Right lobe of liver (tissue), 6 donors: ENCODE measurements around the gene IL1R1. TPM values are rescaled to one million over a fixed set of nuclear protein-coding genes. Genes with fewer than 3 reads are reported as not detected.

Source experiments
- ATAC-seq, 4 donors: fragments of 200-7000 bp; cut with Tn5 transposase; one replicate each; pipeline ENCODE4 v1.9.1; 2020; ENCODE audit warnings: mild to moderate bottlenecking in 4 of 4, moderate library complexity in 4 of 4
- DNase-seq, 3 donors: peaks; one replicate each; pipeline ENCODE4 v3.0.0-alpha.2; 2020
- H3K27ac ChIP-seq, 3 donors: fragments of 200-600 bp; one replicate each; pipeline ENCODE4 v1.8.0; 2022
- H3K27me3 ChIP-seq, 2 donors: fragments of 200-600 bp; one replicate each; pipeline ENCODE4 v1.8.0; 2022
- H3K36me3 ChIP-seq, 4 donors: fragments of 200-600 bp; sonication (generic) in 1 of 4; one replicate each; pipeline versions ENCODE4 v1.5.1 to v1.8.0; 2017 to 2022; ENCODE audit warnings: control low read depth in 1 of 4
- H3K4me1 ChIP-seq, 4 donors: fragments of 200-600 bp; sonication (generic) in 1 of 4; one replicate each; pipeline versions ENCODE4 v1.5.1 to v1.8.0; 2017 to 2022; ENCODE audit warnings: control low read depth in 1 of 4
- H3K4me3 ChIP-seq, 3 donors: fragments of 200-600 bp; one replicate each; pipeline ENCODE4 v1.8.0; 2022
- H3K9me3 ChIP-seq, 4 donors: fragments of 200-600 bp; sonication (generic) in 1 of 4; one replicate each; pipeline versions ENCODE4 v1.5.1 to v1.8.0; 2017 to 2022; ENCODE audit warnings: control low read depth in 1 of 4
- POLR2A ChIP-seq: fragments of 450-650 bp; IDR thresholded peaks from one replicate; pipeline ENCODE4 v1.6.1; 2017; ENCODE audit warnings: antibody characterized with exemption, mild to moderate bottlenecking
- WGBS: methylation state at CpG from one replicate; pipeline ENCODE4 v1.1.6; 2018; ENCODE audit warnings: low coverage, low lambda C conversion rate; ENCODE audit not compliant: insufficient coverage; ENCODE audit errors: missing lambda C conversion rate; 5-methylcytosine and 5-hydroxymethylcytosine counted together
- intact Hi-C, 2 donors: fragments of 100-400 bp; cut with DNase I; formaldehyde crosslinking; loops; one replicate each; pipeline versions ENCODE4 v1.11.2 to v1.14.1; 2022
- total RNA-seq, 6 experiments: library from RNA; depleted of rRNA in 2 of 6; stranded (reverse); fragments of >200 nt in 2 of 6; fragmentation: NEBNext Ultra II Directional in 3 of 6; extraction: Animal tissue kit (Norgen Biotek cat#: 25700) in 3 of 6; gene quantifications; one replicate each; pipeline versions ENCODE4 v1.1.0 to v1.2.4, GENCODE V29; 2016 to 2023
- TF ChIP-seq, protein P1 (sequence below), 4 donors: fragments of 200-600 bp in 3 of 4; fragments of 450-650 bp in 1 of 4; IDR thresholded peaks; one replicate each; pipeline versions ENCODE4 v1.5.1 to v1.8.0; 2016 to 2022; ENCODE audit warnings: antibody characterized with exemption in 4 of 4, mild to moderate bottlenecking in 2 of 4
- donor health status: DM: no; HTN: yes; CAD: no.
- donor health status: DM: no; HTN: no; CAD: no.
- donor health status: DM: no; HTN: no; CAD: no.
- donor health status: DM: no; HTN: yes; CAD: no.
- donor health status: DM: no; HTN: yes; CAD: no.

IL1R1 gene
- total RNA-seq, 6 experiments from 2014 or later, result 40.8 to 67.6 (median 52.2) TPM

- Histone ChIP-seq H3K36me3 (no peaks in the 10 kb centered on the region), H3K27ac (peak overlapping the region in 2 of 3 donors; percentile 65 to 67), H3K27me3 (no peaks in the 10 kb centered on the region), H3K4me3 (no peak overlapping the region), H3K9me3 (no peaks in the 10 kb centered on the region), H3K4me1 (peaks cover 0 to 25% (median 2%) of the 10 kb centered on the region in 4 donors)
- peak; percentile 41 to 75 (median 51) for ATAC-seq
- DNase-seq, result peak in 2 of 3 donors; percentile 50 to 62
- intact Hi-C loops, result no loop called here
- TF ChIP-seq POLR2A, result no peak
- TF ChIP-seq, protein P1, sequence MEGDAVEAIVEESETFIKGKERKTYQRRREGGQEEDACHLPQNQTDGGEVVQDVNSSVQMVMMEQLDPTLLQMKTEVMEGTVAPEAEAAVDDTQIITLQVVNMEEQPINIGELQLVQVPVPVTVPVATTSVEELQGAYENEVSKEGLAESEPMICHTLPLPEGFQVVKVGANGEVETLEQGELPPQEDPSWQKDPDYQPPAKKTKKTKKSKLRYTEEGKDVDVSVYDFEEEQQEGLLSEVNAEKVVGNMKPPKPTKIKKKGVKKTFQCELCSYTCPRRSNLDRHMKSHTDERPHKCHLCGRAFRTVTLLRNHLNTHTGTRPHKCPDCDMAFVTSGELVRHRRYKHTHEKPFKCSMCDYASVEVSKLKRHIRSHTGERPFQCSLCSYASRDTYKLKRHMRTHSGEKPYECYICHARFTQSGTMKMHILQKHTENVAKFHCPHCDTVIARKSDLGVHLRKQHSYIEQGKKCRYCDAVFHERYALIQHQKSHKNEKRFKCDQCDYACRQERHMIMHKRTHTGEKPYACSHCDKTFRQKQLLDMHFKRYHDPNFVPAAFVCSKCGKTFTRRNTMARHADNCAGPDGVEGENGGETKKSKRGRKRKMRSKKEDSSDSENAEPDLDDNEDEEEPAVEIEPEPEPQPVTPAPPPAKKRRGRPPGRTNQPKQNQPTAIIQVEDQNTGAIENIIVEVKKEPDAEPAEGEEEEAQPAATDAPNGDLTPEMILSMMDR (IDR thresholded peaks at IDR 0.05), result no peak
- whole genome bisulfite sequencing, result 38% methylated on average over 10 of the region's 10 CpGs
These were observed 48.0 kb downstream of the IL1R1 start for GRCh38 chr2:102190430-102191107.

DNA sequence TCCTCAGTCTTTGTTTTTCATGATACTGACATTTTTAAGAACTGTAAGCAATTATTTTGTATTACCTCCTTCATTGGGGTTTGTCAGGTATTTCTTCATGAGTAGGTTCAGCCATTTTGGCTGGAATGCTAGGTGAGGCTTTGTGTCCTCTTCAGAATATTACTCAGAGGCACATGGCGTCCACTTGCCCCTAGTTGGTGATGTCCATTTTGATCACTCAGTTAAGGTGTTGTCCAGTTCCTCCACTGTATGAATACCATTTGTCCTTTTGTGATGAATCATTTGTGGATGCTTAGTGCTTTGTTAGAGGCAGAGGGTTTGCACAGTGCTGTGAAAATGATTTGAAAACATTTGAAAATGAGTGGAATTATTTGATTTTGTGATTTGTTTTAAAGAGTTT is 49.0 kb downstream of the IL1R1 start:
- peaks cover 0 to 27% (median 2%) of the 10 kb centered on the region in 4 donors for H3K4me1 ChIP-seq
- WGBS, result 100% methylated on average over 1 of the region's 1 CpG
- TF ChIP-seq POLR2A, result no peak
- TF ChIP-seq, protein P1 (IDR thresholded peaks at IDR 0.05), result no peak
- DNase-seq, result no peak
- no peak for ATAC-seq
- no peaks in the 10 kb centered on the region for H3K9me3 ChIP-seq
- no peaks in the 10 kb centered on the region for H3K36me3 ChIP-seq
- H3K4me3 ChIP-seq, result no peak overlapping the region
- no peak overlapping the region for H3K27ac ChIP-seq
- H3K27me3 ChIP-seq, result no peaks in the 10 kb centered on the region
- intact Hi-C loops, result no loop called here

DNA sequence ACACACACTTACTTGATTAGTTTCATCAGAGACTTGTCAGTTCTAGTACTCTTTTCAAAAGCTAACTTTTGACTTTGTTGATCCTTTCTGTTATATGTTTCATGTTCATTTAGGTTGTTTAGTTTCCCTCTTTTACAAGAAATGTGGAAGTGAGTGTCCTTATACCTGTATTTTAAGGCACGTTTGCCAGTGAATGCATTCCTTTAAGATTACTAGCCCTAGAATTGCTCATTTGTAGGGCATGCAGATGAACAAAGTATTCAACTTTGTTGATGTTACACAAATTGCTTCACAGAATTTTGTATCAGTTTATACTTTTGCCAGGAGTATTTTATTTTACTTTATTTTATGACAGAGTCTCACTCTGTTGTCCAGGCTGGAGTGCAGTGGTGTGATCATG is 50.5 kb downstream of the IL1R1 start:
- Histone ChIP-seq H3K36me3 (no peaks in the 10 kb centered on the region), H3K9me3 (no peaks in the 10 kb centered on the region), H3K4me1 (peaks cover 0 to 27% (median 2%) of the 10 kb centered on the region in 4 donors), H3K27me3 (no peaks in the 10 kb centered on the region), H3K4me3 (no peak overlapping the region), H3K27ac (no peak overlapping the region)
- no peak for TF ChIP-seq POLR2A
- TF ChIP-seq, protein P1 (IDR thresholded peaks at IDR 0.05), result no peak
- intact Hi-C loops, result no loop called here
- ATAC-seq (no peak), DNase-seq (no peak)
- WGBS, result 91% methylated on average over 1 of the region's 1 CpG

- TF ChIP-seq POLR2A, result no peak
- TF ChIP-seq, protein P1 (IDR thresholded peaks at IDR 0.05), result no peak
- no peaks in the 10 kb centered on the region for H3K36me3 ChIP-seq
- peak overlapping the region in 2 of 3 donors; percentile 18 to 60 for H3K27ac ChIP-seq
- WGBS, result 27% methylated on average over 5 of the region's 5 CpGs
- H3K4me3 ChIP-seq, result no peak overlapping the region
- intact Hi-C loops, result no loop called here
- ATAC-seq (peak; percentile 64 to 81 (median 73)), DNase-seq (peak in 2 of 3 donors; percentile 56 to 60)
- H3K27me3 ChIP-seq, result no peaks in the 10 kb centered on the region
- no peaks in the 10 kb centered on the region for H3K9me3 ChIP-seq
- H3K4me1 ChIP-seq, result peaks cover 0 to 27% (median 2%) of the 10 kb centered on the region in 4 donors
These were observed 52.2 kb downstream of the IL1R1 start for GRCh38 chr2:102194609-102195268.
